Pulmonary artery endothelial cell (primary cell): Measurements from ENCODE around the gene TGFBR3. TPM values are rescaled to one million over a fixed set of nuclear protein-coding genes. Genes with fewer than 3 reads are reported as not detected.
"Not testable (repeated sequence)": the region's sequence is repeated elsewhere in the genome, so short reads cannot be mapped to it uniquely, and the experiment has no call there.

ENCODE experiments used
- DNase-seq: peaks from one replicate; pipeline ENCODE4 v3.0.0-alpha.2; 2011; ENCODE audit warnings: low read depth, low spot score
- total RNA-seq: library from RNA; depleted of rRNA; stranded (reverse); fragments of >200 nt; gene quantifications from 2 replicates; pipeline ENCODE4 v1.2.3, GENCODE V29; 2014

The TGFBR3 gene
- total RNA-seq, 1 donor from 2014 or later = 12.5 TPM

DNA sequence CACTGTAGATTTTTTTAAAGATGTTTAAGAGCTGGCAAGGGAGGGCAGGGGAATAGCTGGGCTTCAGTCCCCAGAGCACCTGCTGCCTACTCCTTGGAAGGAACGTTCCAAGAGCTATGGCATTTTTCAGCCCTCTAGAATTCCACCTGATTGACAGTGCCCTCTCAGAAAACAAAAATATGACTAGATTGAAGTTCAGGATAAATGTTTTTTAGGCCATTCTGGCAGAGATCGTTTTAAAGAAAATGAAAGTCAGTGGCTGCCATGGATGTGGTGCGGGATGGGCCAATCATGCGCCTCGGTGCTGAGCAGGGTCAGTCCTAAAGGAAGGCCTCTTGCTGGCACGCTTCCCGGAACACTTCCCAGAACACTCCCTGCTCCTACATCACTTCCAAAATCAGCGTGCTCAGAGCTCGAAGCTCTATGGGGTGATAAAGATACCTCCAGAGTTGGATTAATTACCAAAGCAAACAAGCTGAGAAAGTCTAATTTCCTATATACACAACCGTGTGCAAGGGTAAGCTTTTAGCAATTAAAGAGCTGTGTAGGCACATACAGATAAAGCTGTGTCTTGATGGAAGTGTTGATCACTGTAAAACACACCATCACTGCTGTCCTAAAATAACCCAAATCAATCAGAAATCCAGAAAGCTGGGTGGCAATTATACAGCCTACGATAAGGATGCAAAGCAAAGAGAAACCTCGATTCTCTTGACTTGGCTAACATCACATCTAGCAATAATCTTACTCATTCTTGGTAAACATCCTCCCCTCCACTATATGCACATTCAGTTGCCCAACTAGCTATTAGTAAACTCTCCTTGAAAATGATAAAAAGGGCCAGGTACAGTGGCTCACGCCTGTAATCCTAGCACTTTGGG is 34.6 kb downstream of the TGFBR3 start:
- DNase-seq = peak; percentile 75

- DNase-seq = no peak
Observed at GRCh38 chr1:91850708-91851107, 35.2 kb downstream of the TGFBR3 start.

DNA sequence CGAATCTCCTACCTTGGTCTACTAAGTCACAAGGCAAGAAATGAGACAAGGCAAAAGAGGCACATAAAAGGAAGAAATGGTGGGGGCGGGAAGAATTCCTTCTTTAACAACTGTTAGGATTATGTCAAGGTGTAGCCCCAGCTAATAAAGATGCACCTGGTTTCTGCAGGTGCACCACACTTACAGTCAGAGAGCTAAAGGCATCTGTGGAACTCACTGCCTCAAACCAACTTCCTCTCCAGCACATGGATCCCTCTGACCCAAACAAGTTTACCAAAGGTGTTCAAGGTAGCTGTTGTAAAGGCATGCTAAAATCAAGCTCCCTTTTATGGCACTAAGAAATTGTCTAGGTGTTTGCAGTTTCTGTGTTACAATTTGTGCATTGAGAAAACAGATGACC is 38.1 kb downstream of the TGFBR3 start:
- DNase-seq = no peak

DNA sequence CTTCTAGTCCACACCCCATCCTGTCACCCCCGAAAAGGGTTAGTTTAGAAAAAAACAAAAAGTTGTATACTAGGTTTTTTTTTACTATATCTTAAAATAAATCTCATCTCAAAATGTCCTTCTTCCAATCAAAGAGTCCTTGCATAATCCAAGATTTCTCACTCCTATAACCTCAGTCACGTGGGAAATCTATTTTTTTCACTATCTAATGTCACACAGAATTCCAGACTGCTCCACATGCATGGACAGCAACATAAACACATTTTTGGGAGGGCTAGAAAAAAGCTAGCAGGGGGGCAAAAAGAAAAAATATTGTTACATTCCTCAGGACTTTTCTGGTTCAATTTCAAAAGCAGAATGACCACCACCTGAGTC is 39.3 kb downstream of the TGFBR3 start:
- DNase-seq = no peak

DNA sequence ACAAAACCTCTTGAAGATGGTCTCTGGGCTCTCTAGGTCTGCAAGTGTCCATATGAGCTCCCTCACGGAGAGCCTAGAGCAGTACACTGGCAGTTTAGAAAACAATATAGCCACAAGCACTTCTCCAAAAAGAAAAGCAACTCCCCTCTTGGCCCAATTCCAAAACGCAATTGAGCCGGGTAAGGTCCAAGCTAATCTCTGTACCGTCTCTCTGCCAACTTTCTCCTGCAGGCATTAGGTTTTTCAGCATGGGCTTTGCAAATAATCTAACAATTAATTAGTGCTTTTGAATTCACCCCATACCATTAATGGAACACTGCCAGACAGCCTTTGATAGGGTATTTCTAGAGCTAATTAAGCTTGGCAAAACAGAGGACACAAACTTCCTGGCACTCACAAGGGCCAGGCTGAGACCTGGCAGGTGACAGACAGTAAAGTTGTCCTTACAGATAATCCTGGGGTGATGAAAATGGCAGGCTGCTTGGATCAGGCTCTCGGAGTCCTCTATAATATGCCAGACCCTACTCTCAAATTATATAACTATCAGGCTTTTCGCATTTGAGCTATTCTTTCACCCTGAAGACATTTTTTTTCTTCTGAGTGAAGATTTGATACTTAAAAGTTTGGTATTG is 39.8 kb downstream of the TGFBR3 start:
- DNase-seq = no peak

DNA sequence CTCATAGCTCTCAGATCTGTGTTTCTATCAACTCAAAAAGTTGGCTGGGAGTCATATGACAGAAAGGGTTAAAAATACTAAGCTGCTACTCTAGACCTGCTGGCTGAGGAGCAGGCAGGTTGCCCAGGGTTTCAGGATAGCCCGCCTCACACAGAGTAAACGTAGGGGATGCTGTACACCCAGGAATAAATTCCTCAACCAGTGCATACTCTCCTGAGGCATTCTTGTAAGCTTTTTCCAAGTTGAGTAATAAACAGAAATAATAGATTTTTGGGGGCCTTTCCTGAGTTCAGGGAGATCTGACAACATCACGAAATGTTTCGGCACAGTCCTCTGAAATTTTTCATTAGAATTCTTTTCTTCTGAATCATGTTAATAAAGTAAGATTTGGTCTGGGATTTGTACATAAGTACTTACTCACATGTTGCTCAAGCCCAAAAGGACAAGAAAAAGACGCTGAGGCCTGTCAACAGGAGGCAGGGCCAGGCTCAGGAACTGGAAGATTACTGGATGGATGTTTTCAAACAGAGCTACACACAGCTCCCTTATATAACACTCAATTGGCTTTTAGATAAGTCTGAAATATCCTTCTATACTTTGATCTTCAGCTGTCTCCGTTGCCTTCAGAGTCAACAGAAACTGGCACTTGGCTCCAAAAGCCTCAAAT is 41.0 kb downstream of the TGFBR3 start:
- DNase-seq = no peak

GRCh38 chr1:91843843-91844242 is 42.1 kb downstream of the TGFBR3 start:
- no peak for DNase-seq

- no peak for DNase-seq
Observed at GRCh38 chr1:91842563-91842962, 43.4 kb downstream of the TGFBR3 start.

GRCh38 chr1:91842056-91842455 is 43.9 kb downstream of the TGFBR3 start:
- DNase-seq = no peak

GRCh38 chr1:91840276-91840675 is 45.7 kb downstream of the TGFBR3 start:
- not testable (repeated sequence) for DNase-seq

DNA sequence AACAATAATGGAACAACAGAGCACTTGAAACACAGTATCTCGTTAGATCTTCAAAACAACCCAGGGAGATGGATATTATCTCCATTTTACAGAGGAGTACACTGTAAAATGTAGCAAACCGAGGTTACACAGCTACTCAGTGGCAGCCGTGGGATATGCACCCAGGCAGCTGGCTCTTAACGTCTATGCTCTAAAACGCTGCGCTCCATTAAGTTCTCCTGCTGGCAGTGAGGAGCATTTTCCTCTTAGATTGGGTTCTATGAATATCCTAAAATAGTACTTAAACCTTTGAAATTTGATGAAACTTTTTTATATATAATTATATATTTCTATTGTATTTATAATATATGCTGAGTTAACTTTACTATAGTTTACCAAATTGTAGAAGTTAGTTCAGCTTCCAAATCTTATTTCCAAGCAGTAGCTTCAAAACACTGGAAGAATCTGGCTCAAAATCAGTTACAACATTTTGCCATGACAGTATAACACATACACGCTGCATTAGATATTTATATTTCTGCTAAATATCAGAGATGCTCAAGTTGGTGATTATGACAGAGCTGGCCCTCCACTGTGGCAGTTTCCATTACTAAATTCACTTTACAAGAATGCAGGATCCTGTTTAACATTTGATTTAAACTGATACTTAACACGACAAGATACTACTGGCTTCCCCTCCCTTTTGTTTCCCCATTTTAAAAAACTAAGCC is 49.5 kb downstream of the TGFBR3 start:
- no peak for DNase-seq

- DNase-seq = no peak
Observed at GRCh38 chr1:91835087-91835521, 50.8 kb downstream of the TGFBR3 start.

- DNase-seq = not testable (repeated sequence)
Observed at GRCh38 chr1:91834549-91834948, 51.4 kb downstream of the TGFBR3 start.

DNA sequence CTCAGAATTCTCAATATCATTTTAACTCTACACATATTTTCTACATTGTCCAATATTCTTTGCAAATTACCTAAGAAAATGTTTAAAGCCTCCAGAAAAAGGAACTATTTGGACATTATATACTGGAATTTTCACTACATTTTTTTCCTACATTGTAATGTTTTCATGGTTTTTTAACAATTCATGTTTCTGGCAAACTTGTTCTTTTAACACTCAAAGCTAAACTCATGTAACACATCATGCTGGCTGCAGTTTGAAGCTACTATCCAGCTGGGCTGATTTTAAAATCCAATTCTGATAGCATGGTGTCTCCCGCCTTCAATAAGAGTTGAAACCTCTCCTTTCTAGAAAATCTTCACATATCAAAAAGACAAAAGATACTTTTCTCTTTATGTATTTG is 52.0 kb downstream of the TGFBR3 start:
- no peak for DNase-seq

DNA sequence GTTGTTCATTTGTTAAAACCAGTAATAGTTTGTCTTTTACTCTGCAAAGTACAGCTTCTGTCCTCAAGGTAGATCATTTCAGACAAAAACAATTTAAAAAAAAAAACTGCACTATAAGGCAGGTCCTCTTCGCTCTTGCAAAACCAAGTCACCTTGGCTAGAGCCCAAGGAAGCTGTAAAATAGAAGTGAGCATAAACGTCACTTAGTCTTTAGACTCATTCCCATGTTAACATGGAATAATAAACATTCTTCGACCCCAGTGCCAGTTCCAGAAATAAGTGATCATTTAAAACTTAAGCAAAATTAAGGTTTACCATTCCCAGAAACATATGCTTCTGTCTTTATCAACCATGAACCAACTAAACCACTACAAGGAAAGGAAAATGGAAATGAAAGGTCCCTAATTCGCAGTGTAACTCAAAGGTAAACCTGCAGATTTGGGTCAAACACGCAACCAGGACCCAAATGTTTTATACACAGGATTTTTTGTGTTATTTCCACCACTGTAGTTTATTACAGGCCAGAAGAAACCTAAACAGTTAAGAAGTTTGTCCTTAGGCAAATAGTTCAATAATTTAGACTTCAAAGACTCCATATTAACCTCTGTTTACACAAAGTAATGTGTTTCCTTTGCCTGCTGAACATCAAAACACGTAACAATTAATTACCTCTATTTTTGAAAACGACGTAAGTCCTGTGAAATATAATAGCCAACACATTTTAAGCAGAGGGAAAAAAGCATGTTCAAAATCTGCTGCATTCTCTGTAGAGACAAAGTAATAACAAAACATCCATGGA is 54.6 kb downstream of the TGFBR3 start:
- DNase-seq = no peak

DNA sequence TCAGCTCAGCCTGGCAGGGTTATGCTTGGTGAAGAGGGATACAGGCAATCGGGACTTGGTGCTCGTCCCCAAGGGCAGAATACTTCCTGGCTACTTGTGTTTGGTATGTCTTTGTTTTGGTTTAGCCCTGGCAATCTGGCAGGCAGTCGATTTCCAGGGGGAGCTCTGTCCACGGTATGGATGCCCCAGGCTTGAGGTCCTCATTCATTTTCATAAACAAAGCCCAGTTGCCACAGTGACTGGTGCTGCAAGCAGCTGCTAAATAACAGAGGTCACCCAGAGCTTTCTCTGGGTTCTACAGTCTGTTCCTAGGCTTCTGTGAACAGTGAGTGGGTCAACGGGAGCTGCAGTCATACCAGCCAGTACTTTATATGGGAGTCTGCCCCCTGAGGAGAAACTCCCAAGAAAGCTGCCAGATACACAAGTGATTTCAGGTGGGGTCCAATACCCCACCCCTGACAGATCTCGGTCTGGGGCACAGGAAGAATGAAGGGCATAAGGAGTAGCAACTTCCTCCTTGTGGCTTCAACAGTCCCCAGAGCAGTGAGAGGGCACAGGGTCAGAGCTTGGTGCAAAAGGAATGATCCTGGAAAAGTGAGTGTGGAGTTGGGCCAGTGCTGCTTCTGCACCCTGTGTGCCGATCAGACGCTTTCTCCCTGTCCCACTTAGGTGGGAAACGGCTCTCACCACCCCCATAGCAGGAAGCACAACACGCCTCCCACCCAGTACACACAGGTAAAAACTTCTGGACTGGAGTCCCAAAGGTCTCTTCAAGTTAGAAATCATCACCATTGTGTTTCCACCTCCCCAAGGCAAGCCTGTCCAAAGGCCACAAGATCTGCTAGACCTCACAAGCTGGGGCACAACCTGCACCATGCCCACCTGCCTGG is 55.5 kb downstream of the TGFBR3 start:
- peak; percentile 83 for DNase-seq

GRCh38 chr1:91829293-91830153 is 56.4 kb downstream of the TGFBR3 start:
- DNase-seq = no peak

GRCh38 chr1:91828583-91829281 is 57.2 kb downstream of the TGFBR3 start:
- DNase-seq = no peak
